Measurements from ENCODE around the gene SORL1-AS1.
A peak's percentile ranks its signal among the peaks of the same experiment; 100 is the strongest.

Gene SORL1-AS1

DNA sequence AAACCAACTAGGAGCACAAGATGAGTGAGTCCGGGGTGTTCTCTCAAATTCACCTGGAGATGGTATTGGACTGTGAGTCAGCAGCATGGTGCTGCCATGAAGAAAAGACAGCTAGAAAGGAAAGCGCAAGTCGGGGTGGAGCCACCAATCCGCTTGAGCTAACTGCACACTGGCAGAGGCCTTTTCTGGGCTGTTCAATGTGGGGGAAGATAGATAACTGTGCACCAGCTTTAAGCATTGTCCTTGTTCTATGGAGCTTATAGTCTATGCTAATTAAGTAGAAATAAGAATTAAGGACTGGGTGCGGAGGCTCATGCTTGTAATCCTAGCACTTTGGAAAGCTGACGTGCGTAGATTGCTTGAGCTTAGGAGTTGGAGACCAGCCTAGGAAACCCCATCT is 21.9 kb upstream of the SORL1-AS1 start:
- H3K27me3 ChIP-seq (ENCODE audit: control insufficient read depth in 2 of 2, insufficient read depth in 2 of 2, low read length in 2 of 2), result no peaks in the 10 kb centered on the region
- Mint-ChIP-seq H3K27ac (peak overlapping the region in 1 of 7 donors; percentile 58), H3K9me3 (no peaks in the 10 kb centered on the region), H3K4me1 (peaks cover 26% of the 10 kb centered on the region), H3K36me3 (peaks cover 73 to 85% of the 10 kb centered on the region in 2 donors), H3K27me3 (ENCODE audit: low read depth in 3 of 3) (peaks cover 0 to 2% (median 0%) of the 10 kb centered on the region in 3 donors), H3K4me3 (no peak overlapping the region)
- H3K9ac ChIP-seq (ENCODE audit: insufficient read depth, low read length, poor library complexity, severe bottlenecking), result no peak overlapping the region
- peaks cover 11 to 14% of the 10 kb centered on the region in 2 donors for H3K4me1 ChIP-seq (ENCODE audit: control insufficient read depth in 1 of 2, insufficient read depth in 2 of 2, low read length in 2 of 2)
- no peak overlapping the region for H3K27ac ChIP-seq (ENCODE audit: low read depth in 1 of 2, low read length in 2 of 2)
- peaks cover 88% of the 10 kb centered on the region for H3K79me2 ChIP-seq (ENCODE audit: insufficient read depth, low read length)
- peaks cover 64 to 98% of the 10 kb centered on the region in 2 donors for H3K36me3 ChIP-seq (replicated peaks in 1 of 2; ENCODE audit: control insufficient read depth in 1 of 2, insufficient read depth in 2 of 2, low read length in 2 of 2)
- no peak overlapping the region for H3K4me3 ChIP-seq (replicated peaks in 1 of 3; ENCODE audit: low read depth in 2 of 3, low read length in 3 of 3)
- intact Hi-C loops (cut with micrococcal nuclease), result no loop called here
- peaks cover 100% of the 10 kb centered on the region for H4K20me1 ChIP-seq (ENCODE audit: insufficient read depth, low read length)
- WGBS (ENCODE audit: insufficient coverage), result 89% methylated on average over 4 of the region's 7 CpGs
- DNase-seq, result no peak
- no peak overlapping the region for H2AFZ ChIP-seq (ENCODE audit: insufficient read depth, low read depth, low read length, poor library complexity, severe bottlenecking)
- H3K4me2 ChIP-seq (replicated peaks; ENCODE audit: extremely low read depth, low read length, poor library complexity, severe bottlenecking), result no peak overlapping the region
- no peaks in the 10 kb centered on the region for H3K9me3 ChIP-seq (replicated peaks in 1 of 2; ENCODE audit: control insufficient read depth in 1 of 2, insufficient read depth in 1 of 2, low read length in 2 of 2)
- TF ChIP-seq, protein P1, sequence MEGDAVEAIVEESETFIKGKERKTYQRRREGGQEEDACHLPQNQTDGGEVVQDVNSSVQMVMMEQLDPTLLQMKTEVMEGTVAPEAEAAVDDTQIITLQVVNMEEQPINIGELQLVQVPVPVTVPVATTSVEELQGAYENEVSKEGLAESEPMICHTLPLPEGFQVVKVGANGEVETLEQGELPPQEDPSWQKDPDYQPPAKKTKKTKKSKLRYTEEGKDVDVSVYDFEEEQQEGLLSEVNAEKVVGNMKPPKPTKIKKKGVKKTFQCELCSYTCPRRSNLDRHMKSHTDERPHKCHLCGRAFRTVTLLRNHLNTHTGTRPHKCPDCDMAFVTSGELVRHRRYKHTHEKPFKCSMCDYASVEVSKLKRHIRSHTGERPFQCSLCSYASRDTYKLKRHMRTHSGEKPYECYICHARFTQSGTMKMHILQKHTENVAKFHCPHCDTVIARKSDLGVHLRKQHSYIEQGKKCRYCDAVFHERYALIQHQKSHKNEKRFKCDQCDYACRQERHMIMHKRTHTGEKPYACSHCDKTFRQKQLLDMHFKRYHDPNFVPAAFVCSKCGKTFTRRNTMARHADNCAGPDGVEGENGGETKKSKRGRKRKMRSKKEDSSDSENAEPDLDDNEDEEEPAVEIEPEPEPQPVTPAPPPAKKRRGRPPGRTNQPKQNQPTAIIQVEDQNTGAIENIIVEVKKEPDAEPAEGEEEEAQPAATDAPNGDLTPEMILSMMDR (IDR thresholded peaks at IDR 0.05), result no peak

DNA sequence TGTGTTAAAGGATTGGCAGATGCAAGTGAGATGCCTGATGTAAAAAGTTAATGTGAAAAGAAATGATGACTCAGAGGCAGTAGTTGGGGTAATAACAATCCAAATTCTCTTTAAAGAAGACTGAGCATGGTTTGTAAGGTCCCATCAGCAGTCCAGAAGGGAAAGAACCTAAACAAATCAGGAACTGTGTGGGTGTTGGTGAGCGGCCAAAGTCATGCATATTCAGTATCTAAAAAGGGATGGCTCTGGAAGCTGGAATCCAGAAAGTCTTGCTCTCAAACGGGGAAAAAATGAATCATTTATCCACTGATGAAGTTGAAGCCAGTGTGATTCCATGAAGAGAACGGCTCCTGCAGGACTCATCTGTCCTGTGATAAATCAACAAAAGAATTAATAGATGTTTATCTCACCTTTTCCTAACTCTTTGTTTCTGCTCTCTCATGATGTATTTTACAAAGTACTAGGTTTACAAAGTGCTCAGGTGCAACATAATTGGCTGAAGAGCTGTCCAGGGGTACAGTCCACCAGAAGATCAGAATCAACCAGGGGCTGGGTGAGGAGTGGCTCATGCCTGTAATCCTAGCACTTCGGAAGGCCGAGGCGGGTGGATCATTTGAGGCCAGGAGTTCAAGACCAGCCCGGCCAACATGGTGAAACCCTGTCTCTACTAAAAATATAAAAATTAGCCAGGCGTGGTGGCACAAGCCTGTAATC is 20.5 kb upstream of the SORL1-AS1 start:
- H3K27ac Mint-ChIP-seq, result peak overlapping the region in 3 of 7 donors; percentile 15 to 73 (median 29)
- peaks cover 5 to 7% of the 10 kb centered on the region in 2 donors for H3K4me1 ChIP-seq (ENCODE audit: control insufficient read depth in 1 of 2, insufficient read depth in 2 of 2, low read length in 2 of 2)
- no peak overlapping the region for H3K4me3 ChIP-seq (replicated peaks in 1 of 3; ENCODE audit: low read depth in 2 of 3, low read length in 3 of 3)
- peaks cover 0 to 2% (median 0%) of the 10 kb centered on the region in 3 donors for H3K27me3 Mint-ChIP-seq (ENCODE audit: low read depth in 3 of 3)
- intact Hi-C loops (cut with micrococcal nuclease), result no loop called here
- peaks cover 54 to 89% of the 10 kb centered on the region in 2 donors for H3K36me3 ChIP-seq (replicated peaks in 1 of 2; ENCODE audit: control insufficient read depth in 1 of 2, insufficient read depth in 2 of 2, low read length in 2 of 2)
- TF ChIP-seq, protein P1 (IDR thresholded peaks at IDR 0.05), result no peak
- DNase-seq, result no peak
- H3K9ac ChIP-seq (ENCODE audit: insufficient read depth, low read length, poor library complexity, severe bottlenecking), result no peak overlapping the region
- H3K4me2 ChIP-seq (replicated peaks; ENCODE audit: extremely low read depth, low read length, poor library complexity, severe bottlenecking), result no peak overlapping the region
- no peak overlapping the region for H2AFZ ChIP-seq (ENCODE audit: insufficient read depth, low read depth, low read length, poor library complexity, severe bottlenecking)
- H3K36me3 Mint-ChIP-seq, result peaks cover 67 to 79% of the 10 kb centered on the region in 2 donors
- no peaks in the 10 kb centered on the region for H3K9me3 Mint-ChIP-seq
- H3K27ac ChIP-seq (ENCODE audit: low read depth in 1 of 2, low read length in 2 of 2), result no peak overlapping the region
- H4K20me1 ChIP-seq (ENCODE audit: insufficient read depth, low read length), result peaks cover 100% of the 10 kb centered on the region
- H3K79me2 ChIP-seq (ENCODE audit: insufficient read depth, low read length), result peaks cover 89% of the 10 kb centered on the region
- H3K4me1 Mint-ChIP-seq, result peaks cover 26% of the 10 kb centered on the region
- H3K9me3 ChIP-seq (replicated peaks in 1 of 2; ENCODE audit: control insufficient read depth in 1 of 2, insufficient read depth in 1 of 2, low read length in 2 of 2), result no peaks in the 10 kb centered on the region
- 85% methylated on average over 3 of the region's 8 CpGs for WGBS (ENCODE audit: insufficient coverage)
- H3K4me3 Mint-ChIP-seq, result no peak overlapping the region
- H3K27me3 ChIP-seq (ENCODE audit: control insufficient read depth in 2 of 2, insufficient read depth in 2 of 2, low read length in 2 of 2), result no peaks in the 10 kb centered on the region
